ENCODE measurements around the gene RAX2.

Gene RAX2

DNA sequence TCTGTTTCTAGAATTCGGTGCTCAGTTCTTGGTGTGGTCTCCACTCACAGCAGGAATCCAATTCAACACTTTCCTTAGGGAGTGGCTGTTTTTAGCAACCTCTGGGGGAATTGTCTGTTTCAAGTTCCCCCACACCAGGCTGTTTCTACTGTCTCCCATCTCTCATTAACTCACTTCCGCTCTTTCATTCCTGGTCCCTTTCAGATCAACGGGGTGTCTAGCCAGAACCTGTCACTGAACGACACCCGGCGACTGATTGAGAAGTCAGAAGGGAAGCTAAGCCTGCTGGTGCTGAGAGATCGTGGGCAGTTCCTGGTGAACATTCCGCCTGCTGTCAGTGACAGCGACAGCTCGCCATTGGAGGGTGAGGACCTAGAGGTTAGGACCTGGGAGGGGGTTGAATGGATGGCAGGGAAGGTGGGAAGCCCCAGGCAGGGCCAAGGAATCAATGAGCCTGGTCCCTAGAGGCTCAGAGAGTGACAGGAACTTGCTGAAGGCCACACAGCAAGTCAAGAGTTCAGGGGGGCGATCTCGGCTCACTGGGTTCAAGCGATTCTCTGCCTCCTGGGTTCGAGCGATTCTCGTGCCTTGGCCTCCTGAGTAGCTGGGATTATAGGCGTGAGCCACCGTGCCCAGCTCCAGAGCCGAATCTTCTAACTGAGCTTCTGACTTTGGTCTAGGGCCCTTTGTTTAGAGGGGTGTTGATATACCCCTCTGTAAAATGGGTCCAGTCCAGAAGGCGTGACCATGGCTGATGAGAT, 38.3 kb downstream of the RAX2 start:
- no peak for DNase-seq (ENCODE audit: low read depth in 2 of 3, low spot score in 2 of 3)

DNA sequence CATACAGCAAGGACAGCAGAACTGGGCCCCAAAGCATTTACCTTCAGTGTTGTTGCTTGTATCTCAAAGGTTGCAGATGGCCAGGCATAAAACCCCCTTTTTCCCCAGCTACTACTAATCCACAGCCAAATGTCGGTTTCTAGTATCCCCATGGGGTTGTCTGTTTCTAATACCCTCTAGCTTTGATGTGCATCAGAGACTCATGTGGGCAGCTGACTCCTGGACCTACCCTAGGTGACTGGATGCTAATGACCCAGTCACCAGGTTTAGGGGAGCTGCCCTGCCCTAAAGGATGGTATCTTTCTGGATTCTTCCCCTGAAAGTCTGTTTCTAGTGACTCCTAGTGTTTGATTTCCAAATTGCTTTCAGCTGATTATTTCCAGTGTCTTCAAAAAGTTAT, 39.9 kb downstream of the RAX2 start:
- no peak for DNase-seq (ENCODE audit: low read depth in 2 of 3, low spot score in 2 of 3)

DNA sequence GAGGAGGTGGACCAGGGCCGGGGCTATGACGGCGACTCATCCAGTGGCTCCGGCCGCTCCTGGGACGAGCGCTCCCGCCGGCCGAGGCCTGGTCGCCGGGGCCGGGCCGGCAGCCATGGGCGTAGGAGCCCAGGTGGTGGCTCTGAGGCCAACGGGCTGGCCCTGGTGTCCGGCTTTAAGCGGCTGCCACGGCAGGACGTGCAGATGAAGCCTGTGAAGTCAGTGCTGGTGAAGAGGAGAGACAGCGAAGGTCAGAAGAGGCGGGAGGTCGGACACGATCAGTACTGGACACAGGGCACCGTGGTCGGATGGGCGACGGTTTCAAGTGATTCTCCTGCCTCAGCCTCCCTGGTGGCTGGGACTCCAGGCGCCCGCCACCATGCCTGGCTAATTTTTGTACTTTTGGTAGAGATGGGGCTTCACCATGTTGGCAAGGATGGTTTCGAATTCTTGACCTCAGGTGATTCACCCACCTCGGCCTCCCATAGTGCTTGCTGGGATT, 41.5 kb downstream of the RAX2 start:
- no peak for DNase-seq (ENCODE audit: low read depth in 2 of 3, low spot score in 2 of 3)

DNA sequence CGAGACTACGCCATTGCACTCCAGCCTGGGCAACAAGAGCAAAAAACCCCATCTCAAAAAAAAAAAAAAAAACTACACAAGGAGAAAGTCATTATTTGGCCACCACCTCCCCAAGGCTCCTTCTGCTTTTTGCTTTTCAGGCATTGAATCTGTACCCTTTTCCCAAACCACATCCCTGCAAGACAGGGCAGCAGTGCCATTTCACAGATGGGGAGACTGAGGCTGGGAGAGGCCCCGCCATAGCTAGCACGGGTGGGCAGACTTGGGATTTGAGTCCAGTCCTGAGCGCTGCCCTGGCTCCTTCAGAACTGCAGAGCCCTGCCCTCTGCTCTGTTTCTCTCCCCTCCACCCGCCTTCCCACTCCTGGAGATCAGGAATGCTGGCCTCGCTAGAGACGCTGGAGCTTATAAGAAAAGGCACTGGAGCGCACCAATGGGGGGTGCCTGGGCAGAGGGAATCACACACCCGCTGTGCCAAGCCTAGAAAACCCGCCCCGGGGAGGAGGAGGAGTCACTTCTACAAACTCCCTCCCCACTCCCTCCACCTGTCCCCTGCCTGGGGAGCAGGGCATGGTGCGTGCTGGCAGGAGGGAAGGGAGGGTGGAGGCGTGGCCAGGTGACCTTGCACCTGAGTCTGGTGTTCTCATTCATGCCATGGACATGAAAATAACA, 46.3 kb downstream of the RAX2 start:
- no peak for DNase-seq (ENCODE audit: low read depth in 2 of 3, low spot score in 2 of 3)

DNA sequence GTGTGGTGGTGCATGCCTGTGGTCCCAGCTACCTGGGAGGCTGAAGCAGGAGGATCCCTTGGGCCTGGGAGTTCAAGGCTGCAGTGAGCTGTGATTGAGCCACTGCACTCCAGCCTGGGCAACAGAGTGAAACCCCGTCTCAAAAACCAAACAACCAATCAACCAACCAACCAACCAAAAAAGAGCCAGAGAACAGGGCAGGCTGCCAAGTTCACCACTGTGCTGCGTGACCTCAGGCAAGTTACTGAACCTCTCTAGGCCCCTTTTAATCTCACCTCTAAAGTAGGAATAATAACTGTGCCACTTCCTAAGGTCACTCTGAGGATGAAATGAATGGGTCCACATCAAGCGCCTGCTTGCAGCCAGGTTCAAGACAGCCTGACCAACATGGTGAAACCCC, 46.9 kb downstream of the RAX2 start:
- no peak for DNase-seq (ENCODE audit: low read depth in 2 of 3, low spot score in 2 of 3)

DNA sequence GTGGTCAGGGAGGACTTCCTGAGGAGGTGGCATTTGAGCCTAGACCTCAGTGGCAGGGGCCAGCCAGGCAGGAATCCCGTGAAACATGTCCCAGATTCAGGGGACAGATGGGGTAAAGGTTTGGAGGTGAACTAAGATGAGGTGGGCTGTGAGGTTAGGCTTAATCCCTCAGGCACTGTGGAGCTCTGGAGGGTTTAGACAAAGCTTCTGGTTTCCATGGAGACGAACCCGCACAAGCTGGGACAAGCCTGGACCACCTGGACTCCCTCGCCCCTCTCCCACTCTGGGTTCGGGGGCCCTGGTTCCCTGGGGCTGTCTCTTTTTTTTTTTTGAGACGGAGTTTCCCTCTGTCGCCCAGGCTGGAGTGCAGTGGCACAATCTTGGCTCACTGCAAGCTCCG, 48.1 kb downstream of the RAX2 start:
- DNase-seq (ENCODE audit: low read depth in 2 of 3, low spot score in 2 of 3) = no peak

DNA sequence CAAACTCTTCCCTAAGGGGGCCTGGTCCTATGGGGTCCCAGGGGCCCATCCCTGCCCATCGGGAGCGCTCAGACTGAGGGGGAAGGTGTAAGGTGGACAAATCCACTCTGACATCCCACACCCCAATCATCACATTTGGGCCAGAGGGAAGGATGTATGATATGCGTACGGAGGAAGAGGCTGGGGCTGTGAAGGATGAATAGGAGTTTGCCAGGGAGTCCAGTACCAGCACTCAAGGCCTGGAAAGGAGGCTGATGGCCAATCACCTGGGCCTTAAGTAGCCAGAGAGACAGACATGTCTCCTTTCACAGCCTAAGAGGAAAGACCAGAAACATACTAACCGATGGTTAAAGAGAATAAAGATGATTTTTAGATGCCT, 48.9 kb downstream of the RAX2 start:
- no peak for DNase-seq (ENCODE audit: low read depth in 2 of 3, low spot score in 2 of 3)

DNA sequence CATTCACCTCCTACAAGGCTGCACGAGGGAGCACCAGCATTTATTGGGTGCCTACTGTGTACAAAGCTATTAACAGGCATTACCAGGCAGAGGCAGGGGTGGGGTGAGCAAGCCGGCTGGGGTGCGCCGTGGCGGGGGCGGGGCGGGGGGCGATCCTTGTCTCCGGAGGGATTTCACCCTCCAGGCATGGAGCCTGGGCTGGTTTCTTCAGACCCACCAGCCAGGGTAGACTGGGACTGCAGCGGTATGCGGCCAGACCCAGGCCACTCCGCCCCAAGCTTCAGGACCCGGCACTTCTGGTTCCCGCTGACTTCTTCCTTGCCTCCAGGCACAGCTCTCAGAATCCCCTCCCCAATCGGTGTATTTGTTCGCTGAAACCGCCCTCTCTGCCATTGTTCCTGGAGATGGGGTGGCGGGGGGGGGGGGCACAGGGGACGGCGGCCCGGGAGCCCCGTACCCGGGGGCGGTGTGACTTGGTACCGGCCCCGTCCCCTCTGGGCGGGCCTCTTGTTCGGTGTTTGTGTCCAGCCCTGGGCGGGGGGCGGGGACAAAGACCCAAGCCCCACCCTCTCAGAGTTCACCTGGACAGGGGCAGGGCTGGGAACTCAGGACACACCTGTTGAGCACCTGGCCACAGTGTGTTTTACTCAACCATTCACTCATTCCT, 49.5 kb downstream of the RAX2 start:
- no peak for DNase-seq (ENCODE audit: low read depth in 2 of 3, low spot score in 2 of 3)

DNA sequence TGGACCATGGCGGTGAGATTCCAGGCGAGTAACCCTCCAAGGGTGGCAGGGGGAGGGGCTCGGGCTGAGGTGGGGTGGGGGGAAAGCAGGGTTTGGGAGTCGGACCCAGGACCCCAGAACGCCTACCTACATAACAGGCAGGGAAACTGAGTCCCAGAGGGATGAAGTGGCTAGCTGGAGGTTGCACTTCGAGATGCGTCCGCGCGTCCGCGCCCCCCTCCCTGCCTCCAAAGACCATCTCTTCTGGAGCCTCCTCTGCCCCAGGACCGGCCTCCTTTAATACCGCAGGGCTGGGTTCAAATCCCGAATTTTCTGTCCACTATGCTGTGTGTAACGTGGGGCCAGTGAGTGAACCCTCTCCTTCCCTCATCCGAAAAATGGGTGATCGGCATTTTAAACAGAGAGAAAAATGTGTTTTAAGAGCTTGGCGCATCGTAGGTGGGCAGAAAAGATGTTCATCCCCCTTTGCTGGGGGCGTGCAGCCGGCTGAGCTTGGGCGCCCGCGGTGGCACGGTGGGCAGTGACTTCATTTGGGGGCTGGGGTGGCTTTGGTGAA, 50.1 kb downstream of the RAX2 start:
- no peak for DNase-seq (ENCODE audit: low read depth in 2 of 3, low spot score in 2 of 3)

DNA sequence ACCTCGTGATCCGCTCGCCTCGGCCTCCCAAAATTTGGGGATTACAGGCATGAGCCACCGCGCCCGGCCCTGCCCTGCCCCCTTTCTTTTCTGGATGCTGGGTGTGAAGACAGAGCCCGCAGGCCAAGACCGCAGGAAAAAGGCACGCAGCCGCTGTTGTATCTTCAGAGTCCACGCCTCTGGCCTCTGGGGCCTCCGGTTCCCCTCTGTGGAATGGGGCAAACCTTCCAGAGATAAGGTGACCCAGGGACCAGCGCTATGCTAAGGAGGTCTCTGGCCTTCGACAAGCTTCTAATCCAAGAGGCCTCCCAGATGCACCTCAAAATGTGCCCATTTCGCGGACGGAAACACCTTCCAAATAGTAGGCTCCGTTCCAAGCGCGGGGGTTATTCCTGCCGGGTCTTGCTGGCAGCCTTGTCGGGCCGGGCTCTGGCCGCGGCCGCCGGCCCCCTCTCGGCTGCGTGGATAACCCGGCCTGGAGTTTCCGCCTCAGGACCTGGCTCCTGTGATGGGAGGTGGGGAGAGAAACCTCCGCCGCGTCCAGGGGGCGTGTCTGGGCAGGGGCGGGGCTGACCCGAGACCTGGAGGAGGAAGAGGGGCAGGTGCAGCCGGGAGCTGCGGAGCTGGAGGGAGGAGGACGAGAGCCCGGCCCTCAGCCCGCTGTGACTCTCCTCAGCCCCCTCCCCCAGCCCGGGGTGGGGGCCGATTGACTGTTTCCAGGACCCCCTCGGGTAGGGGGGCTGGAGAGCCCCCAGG, 50.7 kb downstream of the RAX2 start:
- peak; percentile 68 to 75 (median 69) for DNase-seq (ENCODE audit: low read depth in 2 of 3, low spot score in 2 of 3)

DNA sequence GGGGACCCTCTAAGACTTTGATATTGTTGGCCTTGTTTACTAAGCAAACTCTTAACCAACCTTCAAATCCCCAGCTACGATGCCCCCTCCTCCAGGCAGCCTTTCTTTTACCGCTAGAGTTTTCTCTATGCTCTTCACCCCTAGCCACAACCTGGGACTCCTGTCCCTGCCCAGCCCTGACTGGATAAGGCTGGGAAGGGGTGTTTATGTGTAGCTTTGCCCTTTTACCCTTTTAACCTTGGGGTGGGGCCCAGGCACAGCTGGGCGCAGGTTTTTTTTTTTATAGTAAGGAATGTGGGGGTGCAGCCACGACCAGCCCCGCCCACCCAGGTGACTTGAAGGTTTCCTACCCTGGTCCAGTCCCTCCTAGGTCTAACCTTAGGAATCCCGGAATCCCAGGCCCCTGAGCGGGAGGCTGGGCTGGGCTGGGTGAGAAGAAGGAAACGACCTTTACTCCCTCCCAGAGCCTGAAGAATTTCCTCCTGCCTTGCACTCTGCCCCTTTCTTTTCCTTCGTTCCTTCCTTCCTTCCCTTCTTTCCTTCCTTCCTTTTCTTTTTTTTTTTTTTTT, 51.6 kb downstream of the RAX2 start:
- no peak for DNase-seq (ENCODE audit: low read depth in 2 of 3, low spot score in 2 of 3)

DNA sequence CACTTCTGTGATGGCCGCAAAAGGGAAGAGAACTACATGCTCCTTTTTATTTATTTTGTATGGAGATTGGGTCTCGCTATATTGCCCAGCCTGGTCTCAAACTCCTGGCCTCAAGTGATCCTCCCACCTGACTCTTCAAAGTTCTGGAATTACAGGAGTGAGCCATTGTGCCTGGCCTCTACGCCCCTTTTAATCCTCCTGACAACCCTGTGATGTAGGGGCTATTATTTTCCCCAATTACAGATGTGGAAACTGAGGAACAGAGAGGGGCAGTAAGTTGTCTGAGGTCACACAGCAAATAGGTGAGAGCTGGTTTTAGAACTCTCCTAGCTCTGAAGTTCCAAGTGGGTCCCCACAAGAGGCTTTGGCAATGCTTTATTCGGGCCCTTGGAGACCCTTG, 52.2 kb downstream of the RAX2 start:
- no peak for DNase-seq (ENCODE audit: low read depth in 2 of 3, low spot score in 2 of 3)
